OCI-LY7 (cell line): Measurements from ENCODE around the gene XIAP.

Source experiments
- EZH2phosphoT487 ChIP-seq: fragments of 200-600 bp; sonication (generic); IDR thresholded peaks from 2 replicates; pipeline ENCODE4 v1.6.1; 2018; ENCODE audit warnings: low read depth, borderline replicate concordance, mild to moderate bottlenecking, mixed run types, antibody characterized with exemption, low read length, moderate library complexity, mixed read lengths
- TF ChIP-seq, protein P1 (sequence below): fragments of 200-600 bp; sonication (generic); conservative IDR thresholded peaks from 2 replicates; pipeline ENCODE4 v1.5.1; 2014; ENCODE audit warnings: mild to moderate bottlenecking, antibody characterized with exemption, low read length, moderate library complexity, mixed read lengths

DNA sequence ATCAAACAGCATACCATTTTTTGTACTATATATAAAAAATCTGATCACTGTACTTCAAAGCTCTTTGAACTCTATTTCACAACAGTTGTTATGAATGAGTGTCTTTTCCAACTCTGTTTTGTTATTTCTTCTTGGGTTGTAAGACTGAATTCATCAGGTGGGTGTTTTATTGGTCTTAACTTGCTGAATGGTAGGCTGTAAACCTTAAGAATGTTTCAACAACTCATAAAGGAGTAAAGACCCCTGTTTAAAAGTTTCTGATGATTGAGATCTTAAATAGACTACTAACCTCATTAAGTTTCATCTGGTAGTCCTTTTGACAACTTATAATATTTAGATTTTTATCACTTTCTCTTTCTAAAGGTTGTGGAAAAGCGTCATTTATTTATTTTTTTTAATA, 83.2 kb downstream of the XIAP start:
- TF ChIP-seq, protein P1, sequence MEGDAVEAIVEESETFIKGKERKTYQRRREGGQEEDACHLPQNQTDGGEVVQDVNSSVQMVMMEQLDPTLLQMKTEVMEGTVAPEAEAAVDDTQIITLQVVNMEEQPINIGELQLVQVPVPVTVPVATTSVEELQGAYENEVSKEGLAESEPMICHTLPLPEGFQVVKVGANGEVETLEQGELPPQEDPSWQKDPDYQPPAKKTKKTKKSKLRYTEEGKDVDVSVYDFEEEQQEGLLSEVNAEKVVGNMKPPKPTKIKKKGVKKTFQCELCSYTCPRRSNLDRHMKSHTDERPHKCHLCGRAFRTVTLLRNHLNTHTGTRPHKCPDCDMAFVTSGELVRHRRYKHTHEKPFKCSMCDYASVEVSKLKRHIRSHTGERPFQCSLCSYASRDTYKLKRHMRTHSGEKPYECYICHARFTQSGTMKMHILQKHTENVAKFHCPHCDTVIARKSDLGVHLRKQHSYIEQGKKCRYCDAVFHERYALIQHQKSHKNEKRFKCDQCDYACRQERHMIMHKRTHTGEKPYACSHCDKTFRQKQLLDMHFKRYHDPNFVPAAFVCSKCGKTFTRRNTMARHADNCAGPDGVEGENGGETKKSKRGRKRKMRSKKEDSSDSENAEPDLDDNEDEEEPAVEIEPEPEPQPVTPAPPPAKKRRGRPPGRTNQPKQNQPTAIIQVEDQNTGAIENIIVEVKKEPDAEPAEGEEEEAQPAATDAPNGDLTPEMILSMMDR, result no peak
- no peak for TF ChIP-seq EZH2phosphoT487
